ENCODE measurements around the gene MARCHF9.

The MARCHF9 gene

DNA sequence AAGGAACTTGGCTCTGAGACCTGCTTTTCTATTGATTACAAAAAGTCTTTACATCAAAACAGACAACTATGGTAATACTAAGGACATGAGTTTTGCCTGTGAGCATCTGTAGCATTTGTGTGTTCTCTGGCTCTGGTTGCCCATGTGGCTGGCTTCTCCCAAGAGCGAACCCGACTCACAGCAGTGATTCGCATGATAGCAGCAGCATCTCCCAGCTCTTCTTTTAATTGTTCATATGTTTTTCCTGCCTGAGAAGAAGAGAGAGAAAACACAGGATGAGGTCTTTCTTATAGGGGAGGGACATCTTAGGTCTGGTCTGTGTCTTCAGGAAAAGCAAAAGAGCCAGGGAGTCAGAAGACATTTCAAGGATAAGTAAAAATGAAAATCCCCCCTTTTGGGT is 46.1 kb downstream of the MARCHF9 start:
- no peak for DNase-seq (ENCODE audit: low spot score)

DNA sequence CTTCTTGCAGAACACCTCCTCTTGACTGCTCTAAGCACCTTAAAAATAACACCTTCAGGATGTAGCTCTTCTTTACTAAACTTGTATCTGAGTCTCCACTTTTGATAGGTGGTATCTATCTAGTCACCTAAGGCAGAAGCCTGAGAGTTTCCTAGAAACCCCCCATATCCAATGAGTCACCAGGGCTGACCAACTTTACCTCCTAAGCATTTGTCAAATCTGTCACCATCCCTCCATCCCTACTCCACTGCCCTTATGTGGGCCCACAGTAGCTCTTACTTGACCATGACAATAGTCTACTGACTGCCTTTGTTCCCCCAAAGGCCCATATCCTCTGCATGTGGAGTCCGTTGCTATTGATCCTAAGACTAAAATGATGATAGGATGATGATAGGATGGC is 47.7 kb downstream of the MARCHF9 start:
- DNase-seq (ENCODE audit: low spot score), result no peak

DNA sequence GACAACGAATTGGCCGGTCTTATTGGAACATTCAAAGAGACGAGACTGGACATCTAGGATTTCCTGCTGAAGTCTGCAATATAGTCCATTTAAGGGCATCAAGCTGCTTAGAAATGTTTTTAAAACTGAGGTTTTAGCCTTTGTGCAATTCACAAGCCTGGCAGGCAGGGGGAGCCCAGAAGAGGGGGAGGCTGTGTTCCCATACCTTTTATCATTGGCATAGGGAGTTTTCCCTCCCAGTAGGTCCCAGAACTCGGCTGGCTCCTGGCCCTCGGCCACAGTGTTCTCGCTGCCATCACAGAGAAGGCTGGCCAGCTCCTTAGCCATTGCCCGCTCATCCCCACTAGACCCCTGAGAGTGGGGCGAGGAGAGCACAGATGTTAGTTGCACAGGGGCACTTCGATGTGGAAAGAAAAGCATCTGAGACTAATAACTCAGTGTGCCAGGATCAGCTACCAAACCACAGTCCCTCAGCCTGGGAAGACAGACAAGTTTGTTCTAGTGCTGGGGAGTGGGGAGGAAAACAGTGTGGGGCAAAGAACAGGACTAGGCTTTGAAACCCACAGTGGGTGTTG is 48.5 kb downstream of the MARCHF9 start:
- DNase-seq (ENCODE audit: low spot score), result peak; percentile 76

DNA sequence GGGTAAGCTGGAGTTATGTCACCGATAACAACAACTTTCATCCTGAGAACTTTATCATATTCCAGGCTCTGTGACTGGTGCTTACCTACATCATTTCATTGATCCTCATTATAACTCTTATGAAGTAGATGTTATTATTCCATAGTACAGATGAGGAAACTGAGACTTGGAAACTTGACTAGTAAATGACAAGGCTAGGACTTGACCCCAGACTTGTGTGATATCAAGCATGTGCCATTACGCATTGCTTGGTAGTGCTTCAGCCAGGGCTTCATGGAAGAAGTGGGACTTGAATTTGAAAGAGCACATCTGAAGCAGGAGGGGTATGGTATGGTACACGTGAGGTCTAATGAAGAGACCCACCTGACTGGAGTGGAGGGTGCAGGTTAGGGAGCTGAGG is 51.8 kb downstream of the MARCHF9 start:
- no peak for DNase-seq (ENCODE audit: low spot score)

DNA sequence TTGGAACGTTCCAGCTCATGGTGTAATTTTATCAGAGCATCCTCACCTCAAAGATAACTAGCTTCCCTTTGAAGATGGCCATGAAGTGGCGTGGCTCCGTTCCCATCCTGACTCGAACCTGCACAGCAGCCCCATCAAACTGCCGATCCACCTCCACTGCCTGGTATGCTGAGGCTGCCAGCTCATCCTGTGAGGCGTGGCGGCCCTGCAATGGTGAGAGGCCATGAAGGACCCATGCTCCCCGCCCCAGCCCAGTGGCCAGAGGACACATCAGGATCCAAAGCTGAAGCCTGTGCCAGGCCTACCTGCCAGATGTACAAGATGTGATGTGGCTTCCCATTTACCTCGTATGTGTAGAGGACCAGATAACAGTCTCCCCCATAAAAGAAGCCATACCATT is 52.4 kb downstream of the MARCHF9 start:
- DNase-seq (ENCODE audit: low spot score), result no peak

DNA sequence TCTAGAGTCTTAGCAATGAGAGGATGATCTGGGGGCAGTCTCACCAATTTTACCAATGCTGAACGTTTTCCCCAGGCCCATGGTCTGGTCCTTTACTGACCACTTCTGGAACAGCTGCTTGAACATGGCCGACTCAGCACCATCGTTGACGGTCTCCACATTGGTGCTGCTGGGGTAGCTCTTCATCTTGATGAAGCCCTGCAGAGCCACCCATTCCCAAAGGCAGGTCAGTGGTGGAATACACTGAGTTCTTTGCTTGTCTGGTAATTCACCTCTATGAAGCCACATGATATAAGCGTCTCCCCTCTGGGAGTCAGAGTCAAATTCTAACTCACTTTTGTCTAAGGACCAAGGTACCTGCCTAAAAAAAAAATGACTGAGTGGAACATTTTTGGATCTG is 53.4 kb downstream of the MARCHF9 start:
- DNase-seq (ENCODE audit: low spot score), result no peak

DNA sequence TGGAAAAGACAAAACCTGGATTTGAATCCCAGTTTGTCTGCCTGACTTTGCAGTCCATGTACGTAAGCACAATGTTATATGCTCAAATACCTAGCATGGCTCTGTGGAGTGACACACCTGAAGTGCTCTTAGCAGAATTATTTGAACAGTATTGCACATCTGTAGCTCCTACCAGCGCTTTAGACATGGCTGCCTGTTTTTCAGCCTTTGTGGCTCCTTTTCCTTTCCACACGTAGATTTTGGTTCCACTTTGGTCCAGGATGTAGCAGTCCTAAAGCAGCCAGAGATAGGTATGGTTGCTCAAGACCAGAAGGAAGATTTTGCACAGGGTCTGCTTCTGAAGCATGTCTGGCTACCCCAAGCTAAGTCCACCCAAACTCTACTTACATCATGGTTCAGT is 54.5 kb downstream of the MARCHF9 start:
- no peak for DNase-seq (ENCODE audit: low spot score)
